ENCODE data around the gene CMTR1. TPM values are rescaled to one million over a fixed set of nuclear protein-coding genes. Genes with fewer than 3 reads are reported as not detected.

Gene CMTR1
- total RNA-seq, 2 experiments from 2014 or later: 49.9 to 50.6 TPM

- intact Hi-C loops (cut with micrococcal nuclease): loop anchor here (10.0 kb wide), 1 partner anchor 200 kb away; no protein-coding TSS in a partner anchor
- H3K4me3 Mint-ChIP-seq: no peak overlapping the region
- peaks cover 23% of the 10 kb centered on the region for H3K4me1 Mint-ChIP-seq (ENCODE audit: low read depth)
- no peak overlapping the region for H3K27ac Mint-ChIP-seq
- CTCF ChIA-PET: interaction anchor here (0.7 to 1.8 kb wide), 20 partner anchors 9 to 208 kb away, joined by 3 to 53 read pairs (median 3); no protein-coding TSS in a partner anchor
- ATAC-seq (no peak), DNase-seq (no peak)
- POLR2A ChIA-PET: interaction anchor here (0.7 to 0.8 kb wide), 3 partner anchors 9 to 49 kb away, joined by 3 read pairs; no protein-coding TSS in a partner anchor
- peaks cover 25% of the 10 kb centered on the region for H3K36me3 Mint-ChIP-seq (ENCODE audit: low read depth)
- H3K27me3 Mint-ChIP-seq: no peaks in the 10 kb centered on the region
- TF ChIP-seq, protein P1, sequence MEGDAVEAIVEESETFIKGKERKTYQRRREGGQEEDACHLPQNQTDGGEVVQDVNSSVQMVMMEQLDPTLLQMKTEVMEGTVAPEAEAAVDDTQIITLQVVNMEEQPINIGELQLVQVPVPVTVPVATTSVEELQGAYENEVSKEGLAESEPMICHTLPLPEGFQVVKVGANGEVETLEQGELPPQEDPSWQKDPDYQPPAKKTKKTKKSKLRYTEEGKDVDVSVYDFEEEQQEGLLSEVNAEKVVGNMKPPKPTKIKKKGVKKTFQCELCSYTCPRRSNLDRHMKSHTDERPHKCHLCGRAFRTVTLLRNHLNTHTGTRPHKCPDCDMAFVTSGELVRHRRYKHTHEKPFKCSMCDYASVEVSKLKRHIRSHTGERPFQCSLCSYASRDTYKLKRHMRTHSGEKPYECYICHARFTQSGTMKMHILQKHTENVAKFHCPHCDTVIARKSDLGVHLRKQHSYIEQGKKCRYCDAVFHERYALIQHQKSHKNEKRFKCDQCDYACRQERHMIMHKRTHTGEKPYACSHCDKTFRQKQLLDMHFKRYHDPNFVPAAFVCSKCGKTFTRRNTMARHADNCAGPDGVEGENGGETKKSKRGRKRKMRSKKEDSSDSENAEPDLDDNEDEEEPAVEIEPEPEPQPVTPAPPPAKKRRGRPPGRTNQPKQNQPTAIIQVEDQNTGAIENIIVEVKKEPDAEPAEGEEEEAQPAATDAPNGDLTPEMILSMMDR (IDR thresholded peaks at IDR 0.05): no peak
- no peaks in the 10 kb centered on the region for H3K9me3 Mint-ChIP-seq
Observed at GRCh38 chr6:37484786-37485170, 51.8 kb downstream of the CMTR1 start.

DNA sequence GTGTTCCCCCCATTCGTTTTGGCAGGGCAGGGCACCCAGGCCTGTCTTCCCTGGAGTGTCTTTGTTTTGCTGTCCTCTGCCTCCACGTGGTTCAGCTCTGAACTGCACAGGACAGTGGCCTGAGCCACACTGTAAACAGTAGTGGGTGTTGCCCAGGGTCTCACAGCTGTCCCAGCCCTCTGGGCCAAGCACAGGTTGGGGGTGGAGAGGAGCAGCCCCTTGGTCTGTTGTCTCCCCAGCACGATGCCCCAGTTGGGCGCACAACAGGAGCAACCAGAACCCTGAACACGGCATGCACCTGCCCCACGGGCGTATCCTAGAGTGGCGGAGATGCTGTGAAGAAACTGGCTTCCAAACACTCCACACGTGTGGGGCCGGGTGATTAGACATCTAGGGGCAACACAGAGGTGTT is 52.3 kb downstream of the CMTR1 start:
- H3K27ac Mint-ChIP-seq: no peak overlapping the region
- no peaks in the 10 kb centered on the region for H3K27me3 Mint-ChIP-seq
- DNase-seq (no peak), ATAC-seq (no peak)
- ChIA-PET CTCF (interaction anchor here (0.7 to 1.8 kb wide), 21 partner anchors 9 to 207 kb away, joined by 3 to 53 read pairs (median 3); no protein-coding TSS in a partner anchor), POLR2A (interaction anchor here (0.7 to 0.8 kb wide), 3 partner anchors 10 to 50 kb away, joined by 3 read pairs; no protein-coding TSS in a partner anchor)
- H3K9me3 Mint-ChIP-seq: no peaks in the 10 kb centered on the region
- TF ChIP-seq, protein P1 (IDR thresholded peaks at IDR 0.05): no peak
- intact Hi-C loops (cut with micrococcal nuclease): loop anchor here (10.0 kb wide), 1 partner anchor 200 kb away; no protein-coding TSS in a partner anchor
- peaks cover 25% of the 10 kb centered on the region for H3K36me3 Mint-ChIP-seq (ENCODE audit: low read depth)
- no peak overlapping the region for H3K4me3 Mint-ChIP-seq
- H3K4me1 Mint-ChIP-seq (ENCODE audit: low read depth): peaks cover 29% of the 10 kb centered on the region

DNA sequence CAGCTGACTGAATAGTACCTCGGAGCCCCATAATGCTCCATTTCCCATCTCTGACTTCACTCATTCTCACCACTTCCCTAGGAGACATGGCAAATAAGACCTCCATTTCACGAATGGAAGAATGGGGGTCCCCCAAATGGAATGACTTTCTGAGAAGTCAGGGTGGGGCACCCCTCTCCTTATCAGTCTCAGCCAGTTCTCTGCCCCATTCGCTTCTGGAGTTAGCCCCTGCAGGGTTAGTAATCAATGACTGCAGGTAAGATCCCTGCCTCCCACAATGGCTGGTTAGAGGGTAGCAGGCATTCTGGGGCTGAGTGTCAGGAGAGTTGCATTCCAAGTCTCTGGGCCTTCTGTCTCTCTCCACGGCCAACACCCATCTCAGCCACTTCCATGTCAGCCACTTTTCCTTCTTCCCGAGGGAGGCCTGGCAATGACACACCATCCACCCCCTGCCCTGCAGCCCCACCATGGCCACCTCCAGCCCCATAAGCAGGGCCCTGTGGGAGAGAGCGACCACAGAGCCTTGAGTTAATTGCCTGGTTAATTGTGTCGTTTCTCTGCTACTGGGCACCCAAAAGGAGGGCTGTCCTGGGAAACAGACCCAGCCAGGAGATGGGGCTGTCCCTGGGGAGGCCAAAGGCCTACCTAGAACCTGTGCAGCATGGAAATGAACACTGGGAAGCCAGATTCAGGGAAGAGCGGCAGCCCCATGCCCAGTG is 53.3 kb downstream of the CMTR1 start:
- H3K4me3 Mint-ChIP-seq: no peak overlapping the region
- no peak overlapping the region for H3K27ac Mint-ChIP-seq
- TF ChIP-seq, protein P1 (IDR thresholded peaks at IDR 0.05): no peak
- H3K9me3 Mint-ChIP-seq: no peaks in the 10 kb centered on the region
- ChIA-PET CTCF (interaction anchor here (1.0 to 2.1 kb wide), 4 partner anchors 31 to 81 kb away, joined by 3 to 53 read pairs (median 10); no protein-coding TSS in a partner anchor), POLR2A (interaction anchor here (1.0 kb wide), 1 partner anchor 69 kb away, joined by 4 read pairs; no protein-coding TSS in a partner anchor)
- H3K36me3 Mint-ChIP-seq (ENCODE audit: low read depth): peaks cover 23% of the 10 kb centered on the region
- intact Hi-C loops (cut with micrococcal nuclease): loop anchor here (10.0 kb wide), 1 partner anchor 199 kb away; no protein-coding TSS in a partner anchor
- DNase-seq (no peak), ATAC-seq (no peak)
- peaks cover 38% of the 10 kb centered on the region for H3K4me1 Mint-ChIP-seq (ENCODE audit: low read depth)
- no peaks in the 10 kb centered on the region for H3K27me3 Mint-ChIP-seq

DNA sequence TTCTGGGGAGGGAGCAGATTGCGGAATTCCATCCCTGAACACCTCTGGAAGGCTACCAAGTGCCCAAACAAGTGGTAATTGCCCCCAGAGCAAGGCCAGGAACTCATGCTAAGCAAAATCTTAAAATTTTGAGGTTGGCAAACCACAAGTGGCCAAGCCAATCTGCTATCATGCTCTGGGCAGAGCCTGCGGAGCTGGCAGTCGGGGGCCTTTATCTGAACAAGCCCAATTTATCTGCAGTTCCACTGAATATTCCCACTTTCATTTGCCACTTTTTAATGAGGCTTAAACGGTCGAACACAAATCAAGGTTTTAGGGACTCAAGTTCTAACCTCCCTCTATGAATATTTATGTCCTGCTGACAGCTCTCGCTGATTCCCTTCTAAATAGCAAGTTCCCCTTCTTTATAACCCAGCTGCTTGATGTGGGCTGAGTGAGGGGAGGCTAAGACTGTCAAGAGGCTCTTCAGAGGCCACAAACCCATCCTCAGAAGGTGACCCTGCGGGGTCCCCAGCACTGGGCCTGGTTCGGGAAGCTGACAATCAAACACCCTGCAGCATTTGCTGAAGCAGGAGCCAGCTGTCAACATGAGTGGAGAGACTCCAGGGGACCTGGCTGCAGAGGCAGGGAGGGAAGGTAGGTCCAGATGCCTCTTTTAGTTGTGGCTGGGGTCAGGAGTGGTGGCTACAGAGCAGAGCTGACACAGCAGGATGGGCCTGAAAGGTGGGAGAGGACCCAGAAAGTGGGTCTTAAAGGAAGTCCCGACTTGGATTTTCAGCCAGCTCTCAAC is 54.8 kb downstream of the CMTR1 start:
- H3K9me3 Mint-ChIP-seq: no peaks in the 10 kb centered on the region
- no peak overlapping the region for H3K4me3 Mint-ChIP-seq
- ATAC-seq (no peak), DNase-seq (no peak)
- peaks cover 54% of the 10 kb centered on the region for H3K4me1 Mint-ChIP-seq (ENCODE audit: low read depth)
- no peak overlapping the region for H3K27ac Mint-ChIP-seq
- POLR2A ChIA-PET: interaction anchor here (1.0 to 1.5 kb wide), 6 partner anchors 29 to 112 kb away, joined by 3 to 8 read pairs (median 4); no protein-coding TSS in a partner anchor
- intact Hi-C loops (cut with micrococcal nuclease): loop anchor here (10.0 kb wide), 1 partner anchor 197 kb away; no protein-coding TSS in a partner anchor
- no peaks in the 10 kb centered on the region for H3K27me3 Mint-ChIP-seq
- peaks cover 14% of the 10 kb centered on the region for H3K36me3 Mint-ChIP-seq (ENCODE audit: low read depth)
- TF ChIP-seq, protein P1 (IDR thresholded peaks at IDR 0.05): no peak
- CTCF ChIA-PET: interaction anchor here (0.7 to 2.1 kb wide), 7 partner anchors 21 to 205 kb away, joined by 3 to 18 read pairs (median 3); no protein-coding TSS in a partner anchor
